PC-3 (cell line): Measurements from ENCODE around the gene ST3GAL6. TPM values are rescaled to one million over a fixed set of nuclear protein-coding genes. Genes with fewer than 3 reads are reported as not detected.

Experiments
- ATAC-seq: fragments of 200-7000 bp; cut with Tn5 transposase; 2 replicates; pipeline ENCODE4 v1.9.1; 2020; ENCODE audit warnings: mild to moderate bottlenecking, moderate library complexity
- BruUV-seq: library from RNA; stranded (reverse); fragments of 400-500 nt; replicated peaks from 2 replicates; lab custom pipeline; 2021; lab: Mats Ljungman, UMichigan
- CTCF ChIA-PET: fragments of 300-600 bp; sonication (Branson Sonifier 250); formaldehyde crosslinking; loops from one replicate; lab custom pipeline; 2022; ENCODE audit warnings: antibody characterized with exemption; lab: Charles Lee
- POLR2A ChIA-PET: fragments of 300-600 bp; sonication (Branson Sonifier 250); formaldehyde crosslinking; loops from one replicate; lab custom pipeline; 2022; ENCODE audit warnings: antibody characterized with exemption; ENCODE audit not compliant: unreplicated experiment; lab: Charles Lee
- DNase-seq: peaks from one replicate; pipeline ENCODE4 v3.0.0-alpha.2; 2015
- H2AFZ ChIP-seq: fragments of 300-600 bp; sonication (generic); 2 replicates; pipeline ENCODE4 v1.6.0; 2016; ENCODE audit warnings: antibody characterized with exemption, low read length
- H3F3A ChIP-seq: fragments of 300-600 bp; sonication (generic); one replicate; pipeline ENCODE4 v1.6.0; 2017; ENCODE audit warnings: antibody characterized with exemption, low read length, control low read depth, mild to moderate bottlenecking; ENCODE audit not compliant: unreplicated experiment
- H3K27ac ChIP-seq: fragments of 300-600 bp; sonication (generic); 2 replicates; pipeline ENCODE4 v1.5.1; 2016; ENCODE audit warnings: mild to moderate bottlenecking, low read length
- H3K27me3 ChIP-seq: fragments of 300-600 bp; sonication (generic); 2 replicates; pipeline ENCODE4 v1.6.1; 2016; ENCODE audit warnings: low read length, mixed read lengths
- H3K36me3 ChIP-seq: fragments of 300-600 bp; sonication (generic); 2 replicates; pipeline ENCODE4 v1.6.1; 2016; ENCODE audit warnings: low read depth, mixed run types, low read length, mixed read lengths
- H3K4me1 ChIP-seq: fragments of 300-600 bp; sonication (generic); 2 replicates; pipeline ENCODE4 v1.5.1; 2016; ENCODE audit warnings: low read length; ENCODE audit not compliant: insufficient read depth
- H3K4me2 ChIP-seq: fragments of 300-600 bp; sonication (generic); 2 replicates; pipeline ENCODE4 v1.6.0; 2016; ENCODE audit warnings: low read length
- H3K4me3 ChIP-seq: fragments of 300-600 bp; sonication (generic); 2 replicates; pipeline ENCODE4 v1.5.1; 2016; ENCODE audit warnings: mild to moderate bottlenecking, low read length, mixed read lengths
- H3K79me2 ChIP-seq: fragments of 300-600 bp; sonication (generic); 2 replicates; pipeline ENCODE4 v1.6.1; 2017; ENCODE audit warnings: low read length, mixed read lengths
- H3K9ac ChIP-seq: fragments of 300-600 bp; sonication (generic); 2 replicates; pipeline ENCODE4 v1.6.0; 2016; ENCODE audit warnings: mild to moderate bottlenecking, low read length
- H3K9me2 ChIP-seq: fragments of 300-600 bp; sonication (generic); replicated peaks from 2 replicates; pipeline ENCODE4 v1.6.1; 2016; ENCODE audit warnings: mixed run types, low read length, mixed read lengths
- H3K9me3 ChIP-seq: fragments of 300-600 bp; sonication (generic); 2 replicates; pipeline ENCODE4 v1.6.1; 2016; ENCODE audit warnings: low read length, mixed read lengths
- H4K20me1 ChIP-seq: fragments of 300-600 bp; sonication (generic); 2 replicates; pipeline ENCODE4 v1.6.1; 2016; ENCODE audit warnings: low read length, mixed read lengths
- EZH2 ChIP-seq: fragments of 300-600 bp; sonication (generic); IDR thresholded peaks from one replicate; pipeline ENCODE4 v1.6.1; 2017; ENCODE audit warnings: antibody characterized with exemption, mild to moderate bottlenecking, low read length; ENCODE audit not compliant: unreplicated experiment
- EZH2phosphoT487 ChIP-seq: fragments of 300-600 bp; sonication (generic); IDR thresholded peaks from 2 replicates; pipeline ENCODE4 v1.6.1; 2018; ENCODE audit warnings: mild to moderate bottlenecking, antibody characterized with exemption, low read length, borderline replicate concordance
- intact Hi-C: fragments of 100-400 bp; cut with micrococcal nuclease; formaldehyde crosslinking; loops from 2 replicates; pipeline ENCODE4 v1.9.0; 2023
- total RNA-seq: library from RNA; depleted of rRNA; stranded (reverse); fragments of >200 nt; gene quantifications from 2 replicates; pipeline ENCODE4 v1.2.3, GENCODE V29; 2014
- TF ChIP-seq, protein P1 (sequence below): fragments of 300-600 bp; sonication (generic); conservative IDR thresholded peaks from 2 replicates; pipeline ENCODE4 v1.5.1; 2017; ENCODE audit warnings: antibody characterized with exemption, low read depth, mild to moderate bottlenecking, low read length

ST3GAL6 gene
- total RNA-seq, 1 experiment from 2014 or later = 11.5 TPM

DNA sequence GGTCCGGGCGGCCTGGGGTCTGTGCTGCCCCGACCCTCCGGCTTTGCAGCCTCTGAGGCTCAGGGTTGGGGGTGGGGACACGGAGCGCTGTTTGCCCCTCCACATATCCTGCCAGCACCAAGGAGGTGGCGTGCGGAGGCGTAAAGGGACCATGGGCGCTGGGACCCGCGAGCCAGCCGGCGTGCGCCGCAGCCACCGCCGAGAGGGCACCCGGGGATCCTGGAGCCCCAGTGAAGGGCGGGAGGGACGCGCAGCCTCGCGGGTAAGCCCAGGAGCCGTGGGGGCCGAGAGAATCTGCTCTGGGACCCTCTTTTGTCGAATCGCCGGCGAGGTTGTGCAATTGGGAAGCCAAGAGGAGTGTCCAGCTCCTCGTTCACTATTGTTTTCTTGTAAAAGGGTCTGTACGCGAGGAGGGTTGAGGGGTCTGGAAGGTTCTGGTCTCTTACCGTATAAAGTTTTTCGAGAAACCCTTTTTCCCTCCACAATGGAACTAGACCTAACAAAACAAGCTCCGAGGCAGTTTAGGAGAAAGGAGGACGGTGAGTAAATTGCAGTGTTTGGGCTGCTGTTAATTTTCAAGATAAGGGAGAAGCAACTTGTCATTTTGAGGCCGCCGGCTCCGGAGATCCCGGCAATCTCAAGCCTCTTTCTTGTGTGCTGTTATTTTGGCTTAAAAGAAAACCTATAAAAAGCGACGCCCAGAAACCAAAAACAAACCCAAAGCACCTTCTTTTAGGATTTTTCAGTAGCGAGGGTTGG, 29.9 kb upstream of the ST3GAL6 start:
- no peaks in the 10 kb centered on the region for H3K36me3 ChIP-seq
- no peaks in the 10 kb centered on the region for H4K20me1 ChIP-seq
- intact Hi-C loops = loop anchor here (2.0 to 5.0 kb wide), 2 partner anchors 36 to 259 kb away; no protein-coding TSS in a partner anchor
- ChIA-PET CTCF (interaction anchor here (0.8 to 1.6 kb wide), 2 partner anchors 131 to 347 kb away, joined by 4 to 14 read pairs; no protein-coding TSS in a partner anchor), POLR2A (no interaction called here)
- H3K4me3 ChIP-seq = peak overlapping the region; percentile 96
- BruUV-seq = TSS peak; percentile 25
- no peaks in the 10 kb centered on the region for H3K9me3 ChIP-seq
- H3F3A ChIP-seq = no peaks in the 10 kb centered on the region
- H2AFZ ChIP-seq = peak overlapping the region; percentile 96
- no peaks in the 10 kb centered on the region for H3K27me3 ChIP-seq
- peaks cover 48% of the 10 kb centered on the region for H3K4me1 ChIP-seq
- peaks cover 51% of the 10 kb centered on the region for H3K79me2 ChIP-seq
- peak; percentile 38 for DNase-seq
- H3K9ac ChIP-seq = peak overlapping the region; percentile 79
- peak overlapping the region; percentile 33 for H3K27ac ChIP-seq
- no peaks in the 10 kb centered on the region for H3K9me2 ChIP-seq
- peak; percentile 30 for ATAC-seq
- peak overlapping the region; percentile 95 for H3K4me2 ChIP-seq
- TF ChIP-seq EZH2 (no peak), EZH2phosphoT487 (no peak)
- TF ChIP-seq, protein P1, sequence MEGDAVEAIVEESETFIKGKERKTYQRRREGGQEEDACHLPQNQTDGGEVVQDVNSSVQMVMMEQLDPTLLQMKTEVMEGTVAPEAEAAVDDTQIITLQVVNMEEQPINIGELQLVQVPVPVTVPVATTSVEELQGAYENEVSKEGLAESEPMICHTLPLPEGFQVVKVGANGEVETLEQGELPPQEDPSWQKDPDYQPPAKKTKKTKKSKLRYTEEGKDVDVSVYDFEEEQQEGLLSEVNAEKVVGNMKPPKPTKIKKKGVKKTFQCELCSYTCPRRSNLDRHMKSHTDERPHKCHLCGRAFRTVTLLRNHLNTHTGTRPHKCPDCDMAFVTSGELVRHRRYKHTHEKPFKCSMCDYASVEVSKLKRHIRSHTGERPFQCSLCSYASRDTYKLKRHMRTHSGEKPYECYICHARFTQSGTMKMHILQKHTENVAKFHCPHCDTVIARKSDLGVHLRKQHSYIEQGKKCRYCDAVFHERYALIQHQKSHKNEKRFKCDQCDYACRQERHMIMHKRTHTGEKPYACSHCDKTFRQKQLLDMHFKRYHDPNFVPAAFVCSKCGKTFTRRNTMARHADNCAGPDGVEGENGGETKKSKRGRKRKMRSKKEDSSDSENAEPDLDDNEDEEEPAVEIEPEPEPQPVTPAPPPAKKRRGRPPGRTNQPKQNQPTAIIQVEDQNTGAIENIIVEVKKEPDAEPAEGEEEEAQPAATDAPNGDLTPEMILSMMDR = no peak

GRCh38 chr3:98733812-98734281, 29.3 kb upstream of the ST3GAL6 start:
- CTCF ChIA-PET = interaction anchor here (0.8 kb wide), 1 partner anchor 347 kb away, joined by 4 read pairs; no protein-coding TSS in a partner anchor
- DNase-seq = peak; percentile 38
- peaks cover 51% of the 10 kb centered on the region for H3K79me2 ChIP-seq
- intact Hi-C loops = loop anchor here (2.0 to 5.0 kb wide), 2 partner anchors 37 to 258 kb away; no protein-coding TSS in a partner anchor
- H3F3A ChIP-seq = no peaks in the 10 kb centered on the region
- no peaks in the 10 kb centered on the region for H4K20me1 ChIP-seq
- H3K36me3 ChIP-seq = no peaks in the 10 kb centered on the region
- no peaks in the 10 kb centered on the region for H3K9me2 ChIP-seq
- peak overlapping the region; percentile 95 for H3K4me2 ChIP-seq
- BruUV-seq = no TSS peak
- TF ChIP-seq, protein P1 = no peak
- TF ChIP-seq EZH2 = no peak
- TF ChIP-seq EZH2phosphoT487 = no peak
- no peaks in the 10 kb centered on the region for H3K9me3 ChIP-seq
- H3K9ac ChIP-seq = peak overlapping the region; percentile 79
- POLR2A ChIA-PET = no interaction called here
- peak overlapping the region; percentile 96 for H3K4me3 ChIP-seq
- H2AFZ ChIP-seq = peak overlapping the region; percentile 96
- no peak overlapping the region for H3K27ac ChIP-seq
- no peaks in the 10 kb centered on the region for H3K27me3 ChIP-seq
- peak; percentile 6; the same call in 1 of the 2 replicates for ATAC-seq
- peaks cover 48% of the 10 kb centered on the region for H3K4me1 ChIP-seq
